B cell (primary cell): ENCODE data around the gene HERC4.

Source experiments
- CTCF ChIP-seq: fragments of 200-600 bp; IDR thresholded peaks from one replicate; pipeline ENCODE4 v1.8.0; 2022; ENCODE audit warnings: antibody characterized with exemption, mild to moderate bottlenecking
- EZH2 ChIP-seq: IDR thresholded peaks from 2 replicates; pipeline ENCODE4 v1.6.1; 2012; ENCODE audit warnings: borderline replicate concordance, low read depth, mild to moderate bottlenecking, moderate library complexity, low read length; ENCODE audit not compliant: insufficient read depth, poor library complexity, severe bottlenecking

- TF ChIP-seq CTCF (no peak), EZH2 (no peak)
These were observed 196.9 kb downstream of the HERC4 start for GRCh38 chr10:67878133-67878532.
